ENCODE data around the gene PUS7.
"Not testable (repeated sequence)": the region's sequence is repeated elsewhere in the genome, so short reads cannot be mapped to it uniquely, and the experiment has no call there.

The PUS7 gene, protein sequence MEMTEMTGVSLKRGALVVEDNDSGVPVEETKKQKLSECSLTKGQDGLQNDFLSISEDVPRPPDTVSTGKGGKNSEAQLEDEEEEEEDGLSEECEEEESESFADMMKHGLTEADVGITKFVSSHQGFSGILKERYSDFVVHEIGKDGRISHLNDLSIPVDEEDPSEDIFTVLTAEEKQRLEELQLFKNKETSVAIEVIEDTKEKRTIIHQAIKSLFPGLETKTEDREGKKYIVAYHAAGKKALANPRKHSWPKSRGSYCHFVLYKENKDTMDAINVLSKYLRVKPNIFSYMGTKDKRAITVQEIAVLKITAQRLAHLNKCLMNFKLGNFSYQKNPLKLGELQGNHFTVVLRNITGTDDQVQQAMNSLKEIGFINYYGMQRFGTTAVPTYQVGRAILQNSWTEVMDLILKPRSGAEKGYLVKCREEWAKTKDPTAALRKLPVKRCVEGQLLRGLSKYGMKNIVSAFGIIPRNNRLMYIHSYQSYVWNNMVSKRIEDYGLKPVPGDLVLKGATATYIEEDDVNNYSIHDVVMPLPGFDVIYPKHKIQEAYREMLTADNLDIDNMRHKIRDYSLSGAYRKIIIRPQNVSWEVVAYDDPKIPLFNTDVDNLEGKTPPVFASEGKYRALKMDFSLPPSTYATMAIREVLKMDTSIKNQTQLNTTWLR
- 5.4 to 18.7 (median 16.3) reads per million in 18 experiments for total RNA-seq

DNA sequence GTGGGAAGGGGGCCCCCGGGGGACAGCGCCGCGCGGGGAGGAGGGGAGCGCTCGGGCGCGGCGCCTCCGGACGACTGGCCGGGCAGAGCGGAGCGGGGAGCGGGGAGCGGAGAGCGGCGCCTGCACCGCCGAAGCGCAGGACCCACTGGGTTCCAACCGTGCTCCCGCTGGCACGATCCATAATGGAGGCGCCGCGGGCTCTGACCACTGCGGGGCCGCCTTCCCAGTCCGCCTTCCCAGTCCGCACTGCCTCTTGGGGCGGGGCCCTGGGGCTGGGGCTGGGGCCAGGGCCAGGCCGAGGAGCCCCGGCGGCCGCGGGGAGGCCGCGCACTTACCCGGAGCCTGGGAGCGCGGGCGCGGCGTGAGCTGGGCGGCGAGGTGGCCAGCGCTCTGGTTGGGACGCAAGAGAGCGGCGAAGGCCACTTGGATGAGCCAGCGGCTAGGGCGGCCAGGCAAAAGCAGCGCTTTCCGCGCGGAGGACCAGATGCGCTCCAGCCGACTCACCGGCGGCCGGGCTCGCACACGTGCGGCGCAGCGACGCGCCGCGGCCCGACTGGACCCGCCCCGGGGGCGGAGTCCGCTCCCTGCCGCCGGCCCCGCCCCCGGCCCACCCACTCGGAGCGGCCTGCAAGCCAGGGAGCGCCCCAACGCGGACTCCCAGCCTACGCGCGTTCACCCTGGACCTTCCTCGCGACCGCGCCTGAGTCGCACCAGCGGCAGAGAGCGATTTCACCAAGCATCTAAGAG is at the start of gene PUS7:
PUS7 (minus strand) TSS at position 555 of the 747 bp plus-strand sequence. CDS start 13,759 bp downstream, outside the sequence.
- peak; percentile 89 to 95 for DNase-seq

DNA sequence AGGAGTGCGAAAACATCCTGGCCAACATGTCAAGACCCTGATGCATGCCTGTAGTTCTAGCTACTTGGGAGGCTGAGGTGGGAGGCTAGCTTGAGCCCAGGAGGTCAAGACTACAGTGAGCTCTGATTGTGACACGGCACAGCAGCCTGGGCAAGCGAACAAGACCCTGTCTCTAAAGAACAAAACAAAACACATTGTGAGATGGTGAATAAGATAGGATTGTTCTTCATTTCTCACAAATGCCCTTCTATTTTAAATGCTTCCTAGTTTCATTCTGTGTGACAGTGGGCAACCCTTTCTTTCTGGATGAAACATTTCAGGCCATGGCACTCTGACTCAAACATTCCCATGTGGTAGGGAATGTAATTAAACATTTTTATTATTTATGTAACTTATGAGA is 45.8 kb upstream of the PUS7 start:
- no peak for DNase-seq

DNA sequence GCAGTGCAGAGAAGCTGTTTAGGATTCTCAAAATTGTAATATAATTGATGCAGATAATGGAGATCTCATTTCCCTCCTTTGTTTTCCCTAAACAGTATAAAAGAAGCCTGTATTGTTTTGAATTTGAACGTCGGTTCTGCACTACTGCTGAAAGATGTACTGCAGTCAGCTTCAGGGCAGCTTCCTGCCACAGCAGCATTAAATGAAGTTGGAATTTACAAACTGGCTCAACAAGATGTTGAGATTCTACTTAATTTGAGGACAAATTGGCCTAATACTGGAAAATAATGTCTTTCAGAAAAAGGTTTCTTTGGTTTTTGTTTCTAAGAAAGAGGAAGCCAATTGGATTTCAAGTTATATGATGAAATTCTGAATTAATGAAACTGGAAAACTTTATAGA is 45.0 kb upstream of the PUS7 start:
- no peak for DNase-seq

DNA sequence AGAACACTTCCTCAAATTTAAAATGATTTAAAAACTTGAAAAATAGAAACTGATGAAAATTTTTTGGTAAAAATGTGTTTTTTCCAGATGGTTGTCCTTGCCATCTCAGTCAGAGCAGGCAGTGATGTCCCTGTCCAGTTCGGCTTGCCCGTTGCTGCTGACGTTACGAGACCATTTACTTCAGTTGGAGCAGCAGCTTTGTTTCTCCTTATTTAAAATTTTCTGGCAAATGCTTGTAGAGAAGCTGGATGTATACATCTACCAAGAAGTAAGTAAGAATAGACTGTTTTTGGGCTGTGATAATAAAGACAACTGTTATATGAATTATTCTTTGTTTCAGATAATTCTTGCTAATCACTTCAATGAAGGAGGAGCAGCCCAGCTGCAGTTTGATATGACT is 43.1 kb upstream of the PUS7 start:
- no peak for DNase-seq

DNA sequence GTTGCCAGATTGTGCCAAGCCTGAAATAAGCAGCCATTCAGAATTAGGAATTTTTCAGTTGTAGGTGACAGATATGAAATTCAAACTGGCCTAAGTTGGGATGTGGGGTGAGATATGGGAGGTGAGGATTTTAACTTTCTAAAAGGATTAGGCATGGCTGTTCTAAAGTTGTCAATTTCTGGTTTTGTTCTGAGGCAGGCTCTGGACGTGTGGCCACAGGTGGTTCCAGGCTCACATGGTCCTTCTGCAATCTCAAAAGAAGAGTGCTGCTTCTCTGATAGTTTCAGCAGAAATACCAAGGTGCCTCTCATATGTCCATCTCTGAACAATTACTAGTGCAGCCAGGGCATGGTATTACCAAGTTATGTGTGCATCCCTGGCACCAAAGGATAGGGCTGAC is 37.9 kb upstream of the PUS7 start:
- DNase-seq = no peak

DNA sequence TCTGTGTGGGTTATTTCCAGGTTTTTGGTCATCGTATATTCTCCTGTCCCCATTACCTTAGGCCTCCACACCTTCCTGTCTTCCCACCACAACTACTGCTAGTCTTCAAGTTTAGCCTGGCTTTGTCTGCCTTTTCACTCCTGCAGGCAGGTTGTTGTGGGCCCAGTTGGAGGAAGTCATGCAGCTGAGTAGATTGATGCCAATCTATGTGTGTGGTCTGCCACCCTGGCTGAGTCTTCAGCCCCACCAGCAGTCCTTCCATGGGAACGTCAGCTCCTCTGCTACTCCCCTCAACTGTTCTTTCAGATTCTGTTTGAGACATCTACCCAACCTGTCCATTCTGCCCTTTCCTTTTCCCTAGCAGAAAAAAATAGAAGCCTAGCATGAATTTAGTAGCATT is 16.3 kb upstream of the PUS7 start:
- DNase-seq = no peak

DNA sequence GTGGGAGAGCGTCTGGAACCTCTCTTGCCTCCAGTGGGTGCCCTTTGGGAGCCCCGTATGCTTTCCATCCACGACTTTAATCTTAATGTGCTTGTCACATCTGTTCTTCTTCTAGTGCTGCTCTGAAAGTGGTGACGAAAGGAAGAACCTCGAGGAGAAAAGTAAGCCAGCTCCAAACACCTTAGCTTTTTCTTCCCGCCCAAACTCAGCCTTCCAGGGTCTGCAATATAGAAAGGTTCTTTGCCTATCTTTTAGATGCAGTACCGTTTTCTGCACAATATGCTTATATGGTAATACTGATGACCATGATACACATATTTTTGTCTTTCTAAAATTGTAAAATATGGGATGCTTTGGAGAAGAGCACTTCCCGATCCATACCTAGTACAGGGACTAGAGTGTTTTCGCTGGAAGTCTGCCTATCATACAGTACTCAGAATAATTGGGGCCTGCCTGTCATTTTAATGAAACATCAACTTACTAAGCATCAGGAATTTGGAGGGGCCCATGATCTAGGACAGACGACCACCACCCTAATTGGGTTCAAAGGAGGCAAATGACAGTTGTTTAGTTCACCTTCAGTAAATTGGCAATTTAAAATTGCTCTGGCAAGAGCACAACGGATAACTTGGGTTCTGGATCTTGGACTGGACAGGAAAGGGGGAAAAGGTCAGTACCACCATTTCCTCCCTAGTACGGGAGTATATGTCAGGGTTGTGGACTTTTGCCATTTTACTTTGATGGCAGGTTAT is 10.8 kb upstream of the PUS7 start:
- no peak for DNase-seq

DNA sequence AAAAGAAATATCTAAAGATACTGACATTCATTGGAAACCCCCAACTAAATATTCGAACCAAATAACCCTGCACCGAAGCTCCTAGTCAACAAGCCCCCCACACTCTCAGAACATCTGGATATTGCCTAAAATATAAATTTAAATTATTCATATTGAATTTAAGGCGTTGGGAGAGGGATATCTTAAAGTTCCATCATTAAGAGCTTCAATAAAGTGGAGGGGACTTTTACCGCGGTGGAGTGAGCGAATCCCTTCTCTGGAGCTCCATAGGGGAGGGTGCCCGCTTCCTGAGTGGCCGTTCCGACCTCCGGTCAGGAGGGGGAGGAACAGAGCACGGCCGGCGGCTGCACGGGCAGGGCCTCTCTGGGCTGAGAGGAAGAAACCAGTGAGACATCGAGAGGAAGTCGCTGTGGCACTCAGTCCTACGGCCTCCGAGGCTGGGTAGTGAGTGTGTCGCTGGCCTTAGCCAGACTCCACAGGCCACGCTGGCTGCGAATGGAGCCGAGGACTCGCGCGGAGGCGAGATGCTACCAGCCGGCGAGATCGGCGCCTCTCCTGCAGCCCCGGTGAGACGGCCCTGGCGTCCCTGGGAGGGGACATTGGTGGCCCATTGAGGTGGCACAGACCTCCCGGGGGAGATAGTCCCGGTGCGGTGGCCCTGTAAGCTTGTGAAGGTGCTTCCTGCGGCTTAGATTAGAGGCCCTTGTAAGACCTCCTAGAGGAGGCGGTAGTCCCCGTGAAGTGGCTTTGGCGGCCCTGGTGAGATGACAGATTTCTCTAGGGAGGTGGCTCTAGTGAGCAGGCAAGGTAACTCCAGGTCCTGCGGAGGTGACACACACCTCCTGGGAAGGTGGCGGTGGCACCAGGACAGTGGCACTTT is 10.0 kb upstream of the PUS7 start, which contains the start of gene RINT1:
RINT1 (plus strand) TSS at position 410 of the 880 bp plus-strand sequence; CDS start at position 525, 115 bp downstream.
- peak; percentile 96 for DNase-seq

DNA sequence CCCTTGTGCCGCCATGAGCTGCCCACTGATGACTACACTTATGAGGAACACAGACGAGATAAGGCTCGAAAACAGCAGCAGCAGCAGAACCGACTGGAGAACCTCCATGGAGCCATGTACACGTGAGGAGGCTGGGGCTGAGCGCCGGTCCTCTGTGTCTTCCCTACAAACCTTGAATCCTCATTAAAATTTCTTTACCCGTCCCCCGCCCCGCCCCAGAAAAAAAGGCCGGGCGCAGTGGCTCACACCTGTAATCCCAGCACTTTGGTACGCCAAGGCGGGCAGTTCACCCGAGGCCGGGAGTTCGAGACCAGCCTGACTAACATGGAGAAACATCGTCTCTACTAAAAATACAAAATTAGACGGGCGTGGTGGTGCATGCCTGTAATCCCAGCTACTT is 8.5 kb upstream of the PUS7 start:
- DNase-seq = no peak

DNA sequence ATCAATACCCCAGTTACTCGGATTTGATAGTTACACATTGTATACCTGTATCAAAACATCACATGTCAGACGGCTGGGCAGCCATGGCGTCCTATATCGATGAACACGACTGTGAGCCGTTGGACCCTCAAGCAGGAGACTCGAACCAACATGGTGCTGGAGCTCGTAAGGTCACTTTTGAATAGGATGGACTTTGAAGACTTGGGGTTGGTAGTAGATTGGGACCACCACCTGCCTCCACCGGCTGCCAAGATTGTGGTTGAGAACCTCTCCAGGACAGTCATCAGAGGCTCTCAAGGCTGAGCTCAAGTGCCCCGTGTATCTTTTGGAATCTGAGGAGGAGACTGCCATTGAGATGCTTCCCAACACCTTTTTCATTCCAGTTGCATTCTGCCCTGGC is 8.1 kb upstream of the PUS7 start:
- DNase-seq = no peak

DNA sequence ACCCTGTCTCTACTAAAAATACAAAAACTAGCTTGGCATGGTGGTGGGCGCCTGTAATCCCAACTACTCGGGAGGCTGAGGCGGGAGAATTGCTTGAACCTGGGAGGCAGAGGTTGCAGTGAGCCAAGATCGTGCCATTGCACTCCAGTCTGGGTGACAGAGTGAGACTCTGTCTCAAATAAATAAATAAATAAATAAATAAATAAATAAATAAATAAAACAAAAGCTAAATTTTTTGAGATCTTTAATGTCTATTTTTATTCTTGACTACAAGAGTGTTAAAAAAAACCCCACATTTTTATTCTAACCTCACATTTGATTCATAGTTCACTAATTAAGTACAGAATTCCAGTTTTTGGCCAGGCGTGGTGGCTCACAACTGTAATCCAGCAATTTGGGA is 5.7 kb upstream of the PUS7 start:
- DNase-seq = not testable (repeated sequence)

DNA sequence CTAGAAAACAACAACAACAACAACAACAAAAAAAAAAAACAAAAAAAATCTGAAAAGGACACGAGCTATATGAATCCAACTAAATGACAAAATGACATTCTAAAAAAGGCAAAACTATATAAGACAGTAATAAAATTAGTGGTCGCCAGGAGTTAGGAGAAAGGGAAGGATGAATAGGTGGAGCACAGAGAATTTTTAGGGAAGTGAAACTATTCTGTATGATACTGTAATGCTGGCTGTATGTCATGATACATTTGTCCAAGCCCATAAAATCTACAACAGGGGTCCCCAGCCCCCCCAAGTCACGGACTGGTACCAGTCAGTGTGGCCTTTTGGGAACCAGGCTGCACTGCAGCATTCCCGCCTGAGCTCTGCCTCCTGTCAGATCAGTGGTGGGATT is 2.8 kb upstream of the PUS7 start:
- peak in 1 of 2 donors; percentile 22 for DNase-seq

DNA sequence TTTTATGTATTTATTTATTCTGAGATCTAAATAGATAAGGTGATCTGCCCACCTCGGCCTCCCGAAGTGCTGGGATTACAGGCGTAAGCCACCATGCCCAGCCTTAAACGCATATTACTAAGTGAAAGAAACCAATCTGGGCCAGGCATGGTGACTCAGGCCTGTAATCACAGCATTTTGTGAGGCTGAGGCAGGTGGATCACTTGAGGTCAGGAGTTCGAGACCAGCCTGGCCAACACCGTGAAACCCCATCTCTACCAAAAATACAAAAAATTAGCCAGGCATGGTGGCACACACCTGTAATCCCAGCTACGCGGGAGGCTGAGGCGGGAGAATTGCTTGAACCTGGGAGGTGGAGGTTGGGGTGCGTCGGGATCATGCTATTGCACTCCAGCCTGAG is 2.4 kb upstream of the PUS7 start:
- not testable (repeated sequence) for DNase-seq

DNA sequence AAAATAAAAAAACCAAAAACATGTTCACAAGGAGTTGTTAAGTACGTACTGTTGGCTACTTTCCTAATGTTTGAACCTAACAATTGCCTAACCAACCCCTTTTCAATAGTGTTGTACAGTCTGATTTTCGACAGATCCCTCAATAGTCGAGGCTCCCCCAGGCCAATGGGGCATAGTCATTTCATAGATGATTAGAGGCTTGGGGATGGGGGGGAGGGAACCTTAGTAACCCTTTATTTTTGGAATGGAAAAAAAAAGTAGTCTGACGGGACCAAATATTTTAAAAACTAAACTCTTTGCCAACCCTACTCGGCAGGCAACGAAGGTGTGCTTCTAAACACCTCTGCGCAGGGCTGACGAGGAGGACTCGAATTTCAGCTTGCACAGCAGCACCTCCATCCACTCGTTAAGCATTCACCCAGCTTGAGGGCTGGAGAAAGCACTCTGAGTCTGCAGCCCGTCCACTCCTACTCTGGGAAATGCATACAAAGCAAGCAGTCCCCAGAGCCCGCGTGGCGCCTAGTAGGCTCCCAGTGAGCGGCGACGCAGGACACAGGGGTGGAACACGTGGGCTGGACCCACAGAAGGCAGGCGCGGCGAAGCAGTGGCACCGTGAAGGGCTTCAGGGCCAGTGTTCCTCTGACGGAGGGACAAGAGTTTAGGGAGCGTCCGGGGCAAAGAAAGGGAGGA is 899 bp downstream of the PUS7 start:
- peak; percentile 46 to 76 for DNase-seq

DNA sequence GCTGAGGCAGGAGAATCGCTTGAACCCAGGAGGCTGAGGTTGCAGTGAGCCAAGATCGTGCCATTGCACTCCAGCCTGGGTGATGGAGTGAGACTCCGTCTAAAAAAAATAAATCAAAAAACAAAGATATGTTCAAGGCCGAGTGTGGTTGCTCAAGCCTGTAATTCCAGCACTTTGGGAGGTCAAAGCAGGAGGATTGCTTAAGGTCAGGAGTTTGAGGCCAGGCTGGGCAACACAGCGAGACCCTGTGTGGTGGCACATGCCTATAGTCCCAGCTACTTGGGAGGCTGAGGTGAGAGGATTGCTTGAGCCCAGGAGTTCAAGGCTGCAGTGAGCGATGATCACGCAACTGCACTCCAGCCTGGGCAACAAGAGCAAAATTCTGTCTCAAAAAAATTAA is 1.5 kb downstream of the PUS7 start:
- DNase-seq = not testable (repeated sequence)

DNA sequence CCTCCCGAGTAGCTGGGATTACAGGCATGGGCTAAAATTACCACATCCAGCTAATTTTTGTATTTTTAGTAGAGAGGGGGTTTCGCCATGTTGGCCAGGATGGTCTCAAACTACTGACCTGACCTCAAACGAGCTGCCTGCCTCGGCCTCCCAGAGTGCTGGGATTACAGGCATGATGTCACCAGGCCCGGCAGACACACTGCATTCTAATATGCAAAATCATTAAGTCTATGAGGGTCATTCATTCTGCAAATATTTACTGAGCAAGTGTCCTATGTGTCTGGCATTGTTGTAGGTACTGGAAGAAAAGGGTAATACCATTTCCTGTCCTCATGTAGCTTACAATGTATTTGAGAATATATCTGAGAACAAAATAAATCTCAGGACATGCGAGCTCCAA is 2.7 kb downstream of the PUS7 start:
- no peak for DNase-seq

DNA sequence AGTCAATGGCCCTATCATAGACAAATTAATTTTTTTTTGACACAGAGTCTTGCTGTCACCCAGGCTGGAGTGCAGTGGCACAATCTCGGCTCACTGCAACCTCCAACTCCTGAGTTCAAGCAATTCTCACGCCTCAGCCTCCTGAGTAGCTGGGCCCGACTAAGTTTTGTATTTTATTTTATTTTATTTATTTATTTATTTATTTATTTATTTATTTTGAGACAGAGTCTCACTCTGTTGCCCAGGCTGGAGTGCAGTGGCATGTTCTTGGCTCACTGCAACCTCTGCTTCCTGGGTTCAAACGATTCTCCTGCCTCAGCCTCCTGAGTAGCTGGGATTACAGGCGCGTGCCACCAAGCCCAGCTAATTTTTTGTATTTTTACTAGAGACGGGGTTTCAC is 6.5 kb downstream of the PUS7 start:
- not testable (repeated sequence) for DNase-seq

DNA sequence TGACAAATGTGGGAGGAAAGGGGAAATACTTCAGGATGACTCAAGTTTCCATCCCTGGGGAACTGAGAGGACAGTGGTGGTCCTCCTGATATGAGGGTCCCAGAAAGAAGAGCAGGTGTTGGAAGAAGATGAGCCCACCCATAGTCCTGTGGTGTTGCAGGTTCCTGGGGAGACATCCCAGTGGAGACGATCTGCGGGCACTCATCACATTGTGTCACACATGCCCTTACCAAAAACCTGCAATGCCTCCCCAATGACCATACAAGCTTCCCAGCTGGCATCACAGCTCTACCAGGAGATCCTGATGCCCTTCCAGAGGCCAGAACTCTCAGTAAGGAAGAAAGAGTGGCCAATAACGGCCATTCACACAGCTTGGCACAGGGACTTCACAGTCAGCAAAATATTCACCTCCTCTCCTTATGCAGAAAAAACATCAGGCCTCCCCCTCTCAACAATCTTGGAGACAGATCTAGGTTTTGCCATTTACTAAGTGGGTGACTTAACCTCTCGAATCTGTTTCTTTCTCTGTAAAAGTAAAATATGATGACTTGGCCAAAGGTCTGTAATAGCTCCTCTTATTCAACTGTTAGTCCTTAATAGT is 9.0 kb downstream of the PUS7 start:
- no peak for DNase-seq

DNA sequence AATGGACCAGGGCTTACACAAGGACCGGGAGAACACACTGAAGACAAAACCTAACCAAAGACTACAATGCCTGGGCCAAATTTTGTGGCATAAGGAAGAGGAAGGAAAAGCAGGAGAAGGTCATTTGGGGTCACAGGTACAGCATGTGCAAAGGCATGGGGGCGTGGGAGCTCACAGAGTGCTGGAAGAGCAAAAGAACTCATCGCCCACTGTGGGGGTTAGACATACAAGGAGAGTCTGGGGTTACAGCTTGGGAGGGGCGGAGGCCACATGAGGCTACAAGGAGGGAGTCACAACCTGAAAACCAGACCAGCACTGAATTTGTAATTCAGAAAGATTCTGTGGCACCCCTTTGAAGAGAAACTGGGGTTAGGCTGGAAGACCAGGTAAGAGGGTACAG is 9.7 kb downstream of the PUS7 start:
- DNase-seq = peak in 1 of 2 donors; percentile 2

DNA sequence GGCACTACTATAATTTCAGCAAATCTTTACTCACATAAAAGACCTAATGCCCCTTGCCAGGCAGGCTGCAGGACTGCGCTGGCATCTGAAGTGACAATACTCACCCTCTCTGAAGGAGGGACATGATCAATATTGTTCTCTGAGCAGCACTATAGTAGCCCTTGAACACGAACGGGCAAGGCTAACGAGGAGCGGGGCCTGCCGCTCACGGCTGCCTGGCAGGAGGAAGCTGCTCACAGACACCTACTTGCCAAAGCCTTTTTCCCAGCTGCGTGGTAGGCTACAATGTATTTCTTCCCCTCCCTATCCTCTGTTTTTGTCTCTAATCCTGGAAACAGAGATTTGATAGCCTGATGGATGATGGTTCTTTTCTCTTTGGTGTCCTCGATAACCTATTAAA is 19.9 kb downstream of the PUS7 start:
- DNase-seq = no peak
